ENCODE measurements around the gene GTF2IRD1.

The GTF2IRD1 gene

DNA sequence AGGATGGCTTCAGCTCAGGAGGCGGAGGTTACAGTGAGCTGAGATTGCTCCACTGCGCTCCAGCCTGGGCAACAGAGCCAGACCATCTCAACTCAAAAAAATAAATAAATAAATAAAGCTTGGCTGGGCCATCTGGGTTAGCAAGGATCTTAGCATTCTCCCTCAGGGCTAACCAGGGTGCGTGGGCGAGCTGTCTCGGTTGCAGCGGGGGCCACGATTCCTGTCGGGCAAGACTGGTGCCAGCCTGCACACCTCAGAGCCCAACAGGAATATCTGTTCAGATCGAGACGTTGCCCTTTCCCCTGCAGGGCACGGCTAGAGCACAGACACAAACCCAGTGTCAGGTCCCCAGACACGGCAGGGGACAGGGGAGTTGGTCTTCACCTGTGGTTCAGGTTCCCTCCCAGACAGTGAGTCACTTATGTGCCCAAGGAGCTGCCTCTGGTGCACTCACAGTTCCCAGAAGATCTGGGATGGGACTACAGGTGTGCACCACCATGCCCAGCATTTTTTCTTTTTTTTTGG is 128.3 kb downstream of the GTF2IRD1 start:
- Histone ChIP-seq H2AFZ (ENCODE audit: low read length, unreplicated experiment) (no peak overlapping the region), H3K27me3 (ENCODE audit: insufficient read depth, low read length) (no peaks in the 10 kb centered on the region), H3K27ac (ENCODE audit: low read depth, low read length) (no peak overlapping the region), H3K4me3 (ENCODE audit: low read depth, low read length) (no peak overlapping the region), H3K79me2 (ENCODE audit: control insufficient read depth, insufficient read depth, low read length, unreplicated experiment) (no peaks in the 10 kb centered on the region), H3K36me3 (ENCODE audit: insufficient read depth, low read length) (no peaks in the 10 kb centered on the region), H3K4me1 (ENCODE audit: control insufficient read depth, insufficient read depth, low read length, unreplicated experiment) (peaks cover 18% of the 10 kb centered on the region)

DNA sequence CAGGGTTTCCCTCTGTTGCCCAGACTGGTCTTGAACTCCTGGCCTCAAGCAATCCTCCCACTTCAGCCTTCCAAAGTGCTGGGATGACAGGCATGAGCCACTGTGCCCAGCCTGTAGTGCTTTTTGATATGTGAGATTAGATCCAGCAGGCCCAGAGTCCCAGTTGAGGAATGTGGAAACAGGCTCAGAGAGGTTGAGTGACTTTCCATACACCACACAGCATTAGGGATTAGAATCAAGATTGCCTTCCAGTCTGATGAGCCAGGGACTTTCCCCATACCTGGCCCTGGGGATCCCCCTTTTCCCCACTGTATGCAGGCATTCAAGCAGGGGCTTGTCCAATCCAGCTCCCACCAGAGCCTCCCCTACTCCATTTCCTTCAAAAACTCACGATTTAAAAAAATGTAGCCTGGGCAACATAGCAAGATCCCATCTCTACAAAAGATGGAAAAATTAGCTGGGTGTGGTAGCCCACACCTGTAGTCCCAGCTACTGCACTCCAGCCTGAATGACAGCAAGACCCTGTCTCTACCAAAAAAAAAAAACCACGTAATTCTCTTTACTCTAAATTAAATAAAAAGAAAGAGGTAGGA is 128.8 kb downstream of the GTF2IRD1 start:
- no peak overlapping the region for H3K4me3 ChIP-seq (ENCODE audit: low read depth, low read length)
- no peaks in the 10 kb centered on the region for H3K36me3 ChIP-seq (ENCODE audit: insufficient read depth, low read length)

DNA sequence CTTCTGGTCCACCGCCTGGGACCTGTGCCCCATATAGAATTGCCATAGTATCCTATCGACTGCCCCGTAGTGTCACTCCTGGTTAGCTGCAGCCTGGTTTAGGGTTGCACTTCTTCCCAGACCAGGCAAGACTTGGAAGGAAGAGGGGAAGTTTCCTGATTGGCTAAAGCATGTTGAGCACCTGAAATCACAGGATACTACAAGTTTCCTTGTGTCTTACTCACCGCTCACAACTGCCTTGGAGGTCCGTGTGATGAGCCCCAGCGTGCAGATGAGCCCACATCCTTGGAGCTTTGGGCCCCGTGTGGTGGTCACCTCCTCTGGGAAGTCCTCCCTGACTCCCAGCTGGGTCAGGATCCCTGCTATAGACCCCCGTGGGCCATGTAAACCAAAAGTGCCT is 129.9 kb downstream of the GTF2IRD1 start:
- no peaks in the 10 kb centered on the region for H3K27me3 ChIP-seq (ENCODE audit: insufficient read depth, low read length)
- H3K27ac ChIP-seq (ENCODE audit: low read depth, low read length), result no peak overlapping the region
- no peak overlapping the region for H3K4me3 ChIP-seq (ENCODE audit: low read depth, low read length)
- peaks cover 26% of the 10 kb centered on the region for H3K4me1 ChIP-seq (ENCODE audit: control insufficient read depth, insufficient read depth, low read length, unreplicated experiment)
- no peaks in the 10 kb centered on the region for H3K79me2 ChIP-seq (ENCODE audit: control insufficient read depth, insufficient read depth, low read length, unreplicated experiment)
- no peak overlapping the region for H2AFZ ChIP-seq (ENCODE audit: low read length, unreplicated experiment)
- H3K36me3 ChIP-seq (ENCODE audit: insufficient read depth, low read length), result no peaks in the 10 kb centered on the region

More for the DNA sequence above, 128.8 kb downstream of the GTF2IRD1 start:
- no peak overlapping the region for H2AFZ ChIP-seq (ENCODE audit: low read length, unreplicated experiment)
- no peaks in the 10 kb centered on the region for H3K79me2 ChIP-seq (ENCODE audit: control insufficient read depth, insufficient read depth, low read length, unreplicated experiment)
- no peak overlapping the region for H3K27ac ChIP-seq (ENCODE audit: low read depth, low read length)
- no peaks in the 10 kb centered on the region for H3K27me3 ChIP-seq (ENCODE audit: insufficient read depth, low read length)
- H3K4me1 ChIP-seq (ENCODE audit: control insufficient read depth, insufficient read depth, low read length, unreplicated experiment), result peaks cover 22% of the 10 kb centered on the region

DNA sequence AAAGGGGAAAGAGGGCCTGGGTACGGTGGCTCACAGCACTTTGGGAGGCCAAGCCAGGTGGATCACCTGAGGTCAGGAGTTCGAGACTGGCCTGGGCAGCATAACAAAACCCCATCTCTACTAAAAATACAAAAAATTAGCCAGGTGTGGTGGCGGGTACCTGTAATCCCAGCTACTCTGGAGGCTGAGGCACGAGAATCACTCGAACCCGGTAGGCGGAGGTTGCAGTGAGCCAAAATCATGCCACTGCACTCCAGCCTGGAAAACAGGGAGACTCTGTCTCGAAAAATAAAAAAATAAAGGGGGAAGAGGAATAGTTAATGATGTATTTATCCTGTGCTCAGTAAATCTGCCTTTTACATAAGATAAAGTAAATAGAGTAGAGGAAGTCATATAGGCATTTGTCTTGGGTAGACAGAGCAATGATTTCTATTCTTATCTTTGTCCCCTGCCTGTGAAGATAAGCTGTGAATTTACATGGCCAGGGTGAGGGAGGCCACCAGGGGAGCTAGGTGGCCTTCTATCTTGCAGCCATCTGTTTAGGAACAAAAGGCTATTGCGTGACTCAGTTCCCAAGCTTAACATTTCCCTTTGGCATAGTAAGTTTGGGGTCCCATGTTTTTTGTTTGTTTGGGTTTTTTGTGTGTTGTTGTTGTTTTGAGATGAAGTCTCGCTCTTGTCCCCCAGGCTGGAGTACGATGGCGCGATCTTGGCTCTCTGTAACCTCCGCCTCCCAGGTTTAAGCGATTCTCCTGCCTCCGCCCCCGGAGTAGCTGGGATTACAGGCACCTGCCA is 130.7 kb downstream of the GTF2IRD1 start:
- H2AFZ ChIP-seq (ENCODE audit: low read length, unreplicated experiment), result no peak overlapping the region
- peaks cover 26% of the 10 kb centered on the region for H3K4me1 ChIP-seq (ENCODE audit: control insufficient read depth, insufficient read depth, low read length, unreplicated experiment)
- H3K27me3 ChIP-seq (ENCODE audit: insufficient read depth, low read length), result no peaks in the 10 kb centered on the region
- H3K27ac ChIP-seq (ENCODE audit: low read depth, low read length), result no peak overlapping the region
- H3K4me3 ChIP-seq (ENCODE audit: low read depth, low read length), result no peak overlapping the region
- H3K36me3 ChIP-seq (ENCODE audit: insufficient read depth, low read length), result no peaks in the 10 kb centered on the region
- no peaks in the 10 kb centered on the region for H3K79me2 ChIP-seq (ENCODE audit: control insufficient read depth, insufficient read depth, low read length, unreplicated experiment)

DNA sequence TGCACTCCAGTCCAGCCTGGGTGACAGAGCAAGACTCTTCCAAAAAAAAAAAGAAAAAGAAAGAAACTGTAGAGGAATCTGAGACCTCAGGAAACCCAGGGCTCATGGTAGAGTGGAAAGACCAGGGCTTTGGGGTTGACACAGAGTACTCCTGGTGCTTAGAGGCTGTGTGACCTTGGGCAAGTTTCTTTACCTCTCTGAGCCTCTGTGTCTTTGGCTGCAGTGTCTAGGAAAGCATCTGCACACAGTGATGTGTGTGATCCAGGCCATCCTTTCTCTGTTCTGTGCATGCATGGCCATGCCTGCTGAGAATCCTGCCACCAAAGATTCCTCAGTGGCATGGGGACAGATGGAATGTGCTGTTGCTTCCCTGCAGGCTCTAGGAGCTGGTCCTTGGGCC is 132.1 kb downstream of the GTF2IRD1 start:
- no peak overlapping the region for H3K4me3 ChIP-seq (ENCODE audit: low read depth, low read length)
- H3K27me3 ChIP-seq (ENCODE audit: insufficient read depth, low read length), result no peaks in the 10 kb centered on the region
- peaks cover 13% of the 10 kb centered on the region for H3K4me1 ChIP-seq (ENCODE audit: control insufficient read depth, insufficient read depth, low read length, unreplicated experiment)
- H3K79me2 ChIP-seq (ENCODE audit: control insufficient read depth, insufficient read depth, low read length, unreplicated experiment), result no peaks in the 10 kb centered on the region
- no peaks in the 10 kb centered on the region for H3K36me3 ChIP-seq (ENCODE audit: insufficient read depth, low read length)
- no peak overlapping the region for H3K27ac ChIP-seq (ENCODE audit: low read depth, low read length)
- H2AFZ ChIP-seq (ENCODE audit: low read length, unreplicated experiment), result no peak overlapping the region

DNA sequence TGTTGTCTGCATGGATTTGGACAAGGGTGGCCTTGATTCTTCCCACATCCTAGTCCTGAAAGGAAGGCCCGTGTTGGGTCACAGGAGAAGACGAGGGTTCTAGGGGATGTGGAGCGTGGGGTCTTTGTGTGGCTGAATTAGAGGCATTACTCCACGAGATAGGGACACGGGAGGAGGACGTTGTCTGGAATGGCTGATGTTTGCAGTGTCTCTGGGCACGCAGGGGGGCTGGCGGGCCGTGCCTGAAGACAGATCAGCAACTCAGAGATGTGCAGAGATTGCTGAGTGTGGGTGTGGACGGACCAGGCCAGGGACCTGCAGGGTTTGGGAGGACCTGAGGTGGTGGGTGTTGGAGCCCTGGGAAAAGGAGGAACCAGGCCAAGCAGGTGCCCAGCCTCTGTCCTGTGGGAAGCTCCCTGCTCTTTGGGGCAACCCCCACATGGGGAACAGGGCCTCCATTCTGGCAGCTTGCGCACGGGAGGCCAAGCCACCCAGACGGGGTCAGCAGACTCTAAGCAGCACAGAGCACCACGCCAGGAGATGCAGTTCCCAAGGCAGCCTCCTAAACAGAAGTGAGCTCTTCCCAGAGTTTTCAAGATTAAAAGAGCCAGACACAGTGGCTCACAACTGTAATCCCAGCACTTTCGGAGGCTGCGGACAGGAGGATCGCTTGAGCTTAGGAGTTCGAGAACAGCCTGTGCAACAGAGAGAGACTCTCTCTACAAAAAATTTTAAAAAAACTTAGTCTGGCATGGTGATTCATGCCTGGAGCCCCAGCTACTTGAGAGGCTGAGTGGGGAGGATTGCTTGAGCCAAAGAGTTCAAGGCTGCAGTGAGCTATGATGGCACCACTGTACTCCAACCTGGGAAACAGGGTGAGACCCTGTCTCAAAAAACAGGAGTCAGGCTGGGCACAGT is 132.8 kb downstream of the GTF2IRD1 start:
- Histone ChIP-seq H3K79me2 (ENCODE audit: control insufficient read depth, insufficient read depth, low read length, unreplicated experiment) (no peaks in the 10 kb centered on the region), H3K4me3 (ENCODE audit: low read depth, low read length) (no peak overlapping the region), H3K27ac (ENCODE audit: low read depth, low read length) (peak overlapping the region; percentile 49), H2AFZ (ENCODE audit: low read length, unreplicated experiment) (no peak overlapping the region), H3K4me1 (ENCODE audit: control insufficient read depth, insufficient read depth, low read length, unreplicated experiment) (peaks cover 13% of the 10 kb centered on the region), H3K27me3 (ENCODE audit: insufficient read depth, low read length) (no peaks in the 10 kb centered on the region), H3K36me3 (ENCODE audit: insufficient read depth, low read length) (no peaks in the 10 kb centered on the region)

DNA sequence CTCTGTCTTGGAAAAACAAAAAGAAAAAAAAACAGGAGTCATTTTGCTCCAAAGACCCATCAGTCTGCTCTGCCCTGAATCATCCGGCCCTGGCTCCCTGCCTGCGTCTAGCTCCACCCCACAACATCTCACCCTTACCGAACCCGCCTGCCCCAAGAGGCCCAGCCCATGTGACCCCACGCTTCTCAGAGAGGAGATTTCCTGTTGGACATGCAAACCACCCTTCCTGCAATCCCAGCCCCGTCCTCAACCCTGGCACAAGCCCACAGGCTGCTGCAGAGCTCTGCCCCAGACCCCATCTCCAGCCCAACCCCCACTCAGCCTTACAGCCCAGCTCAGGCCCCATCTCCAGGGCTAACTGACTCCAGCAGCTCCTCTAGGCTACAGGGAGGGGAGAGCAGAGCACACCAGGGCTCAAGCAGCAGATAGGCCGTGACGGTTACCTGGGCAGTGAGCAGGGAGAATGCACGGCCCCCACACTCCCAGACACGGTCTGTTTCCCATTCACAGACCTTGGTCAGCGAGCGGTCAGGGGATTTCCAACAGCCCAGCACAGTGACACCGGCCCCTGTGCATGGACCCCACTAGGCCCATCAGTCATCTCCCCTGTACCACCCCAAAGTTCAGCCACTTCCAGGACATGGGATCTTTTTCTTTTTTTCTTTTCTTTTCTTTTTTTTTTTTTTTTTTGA is 133.9 kb downstream of the GTF2IRD1 start:
- peak overlapping the region; percentile 38; the same call in 1 of the 2 replicates for H3K4me3 ChIP-seq (ENCODE audit: low read depth, low read length)
- no peak overlapping the region for H2AFZ ChIP-seq (ENCODE audit: low read length, unreplicated experiment)
- H3K4me1 ChIP-seq (ENCODE audit: control insufficient read depth, insufficient read depth, low read length, unreplicated experiment), result peaks cover 13% of the 10 kb centered on the region
- H3K27me3 ChIP-seq (ENCODE audit: insufficient read depth, low read length), result no peaks in the 10 kb centered on the region
- peak overlapping the region; percentile 62 for H3K27ac ChIP-seq (ENCODE audit: low read depth, low read length)
- H3K36me3 ChIP-seq (ENCODE audit: insufficient read depth, low read length), result no peaks in the 10 kb centered on the region
- no peaks in the 10 kb centered on the region for H3K79me2 ChIP-seq (ENCODE audit: control insufficient read depth, insufficient read depth, low read length, unreplicated experiment)

DNA sequence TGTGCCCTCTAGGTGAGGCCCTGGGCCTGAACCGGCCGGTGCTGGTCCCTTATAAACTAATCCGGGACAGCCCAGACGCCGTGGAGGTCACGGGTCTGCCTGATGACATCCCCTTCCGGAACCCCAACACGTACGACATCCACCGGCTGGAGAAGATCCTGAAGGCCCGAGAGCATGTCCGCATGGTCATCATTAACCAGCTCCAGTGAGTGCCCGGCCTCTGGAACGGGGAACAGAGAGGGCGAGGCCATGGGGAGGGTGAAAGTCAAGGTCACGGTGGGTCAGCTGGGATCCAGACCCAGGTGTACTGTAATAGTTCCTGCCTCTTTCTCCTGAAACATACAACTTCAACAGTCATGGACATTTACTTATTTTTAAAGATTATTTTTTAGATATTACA is 137.1 kb downstream of the GTF2IRD1 start:
- Histone ChIP-seq H3K36me3 (ENCODE audit: insufficient read depth, low read length) (no peaks in the 10 kb centered on the region), H3K4me3 (ENCODE audit: low read depth, low read length) (no peak overlapping the region), H2AFZ (ENCODE audit: low read length, unreplicated experiment) (no peak overlapping the region), H3K27me3 (ENCODE audit: insufficient read depth, low read length) (no peaks in the 10 kb centered on the region), H3K4me1 (ENCODE audit: control insufficient read depth, insufficient read depth, low read length, unreplicated experiment) (peaks cover 13% of the 10 kb centered on the region), H3K79me2 (ENCODE audit: control insufficient read depth, insufficient read depth, low read length, unreplicated experiment) (no peaks in the 10 kb centered on the region), H3K27ac (ENCODE audit: low read depth, low read length) (no peak overlapping the region)

DNA sequence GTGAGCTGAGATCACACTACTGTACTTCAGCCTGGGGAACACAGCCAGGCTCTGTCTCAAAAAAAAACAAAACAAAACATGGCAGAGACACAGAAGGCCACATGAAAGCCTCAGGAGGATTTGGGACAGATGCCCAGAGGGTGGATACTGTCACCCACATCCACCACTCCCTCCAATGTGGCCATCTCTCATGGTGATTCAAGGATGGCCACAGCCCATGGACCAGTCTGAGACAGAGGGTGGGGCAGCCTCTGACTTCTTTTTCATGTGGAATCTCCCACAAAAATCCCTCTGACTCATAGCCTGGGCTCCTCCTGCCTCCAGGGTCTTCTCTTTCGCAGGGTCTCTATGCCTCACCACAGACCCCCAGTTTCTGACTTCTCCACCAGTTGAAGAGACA is 144.9 kb downstream of the GTF2IRD1 start:
- H3K27me3 ChIP-seq (ENCODE audit: insufficient read depth, low read length), result no peaks in the 10 kb centered on the region
- no peak overlapping the region for H3K4me3 ChIP-seq (ENCODE audit: low read depth, low read length)
- no peaks in the 10 kb centered on the region for H3K36me3 ChIP-seq (ENCODE audit: insufficient read depth, low read length)
- no peaks in the 10 kb centered on the region for H3K79me2 ChIP-seq (ENCODE audit: control insufficient read depth, insufficient read depth, low read length, unreplicated experiment)
- no peak overlapping the region for H2AFZ ChIP-seq (ENCODE audit: low read length, unreplicated experiment)
- no peaks in the 10 kb centered on the region for H3K4me1 ChIP-seq (ENCODE audit: control insufficient read depth, insufficient read depth, low read length, unreplicated experiment)
- no peak overlapping the region for H3K27ac ChIP-seq (ENCODE audit: low read depth, low read length)

DNA sequence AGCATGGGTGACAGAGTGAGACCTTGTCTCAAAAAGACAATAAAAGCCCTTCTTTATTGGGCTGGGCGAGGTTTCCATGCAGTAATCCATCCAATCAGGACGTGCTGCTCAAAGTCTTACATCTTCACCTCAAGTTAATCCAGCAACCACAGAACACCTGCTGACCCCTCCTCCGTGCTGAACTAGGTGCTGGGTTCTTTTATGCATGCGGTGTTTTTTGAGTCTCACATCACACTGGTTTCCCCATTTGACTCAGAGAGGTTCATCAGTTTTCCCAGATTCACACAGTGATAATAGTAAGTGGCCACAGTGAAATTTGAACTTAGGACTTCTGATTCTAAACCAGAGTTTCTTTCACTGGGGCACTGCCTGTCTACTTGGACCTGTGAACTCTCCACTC is 145.5 kb downstream of the GTF2IRD1 start:
- H3K36me3 ChIP-seq (ENCODE audit: insufficient read depth, low read length), result no peaks in the 10 kb centered on the region
- no peaks in the 10 kb centered on the region for H3K27me3 ChIP-seq (ENCODE audit: insufficient read depth, low read length)

More for the DNA sequence above, 145.5 kb downstream of the GTF2IRD1 start:
- H2AFZ ChIP-seq (ENCODE audit: low read length, unreplicated experiment), result no peak overlapping the region
- no peaks in the 10 kb centered on the region for H3K4me1 ChIP-seq (ENCODE audit: control insufficient read depth, insufficient read depth, low read length, unreplicated experiment)
- H3K27ac ChIP-seq (ENCODE audit: low read depth, low read length), result no peak overlapping the region
- H3K79me2 ChIP-seq (ENCODE audit: control insufficient read depth, insufficient read depth, low read length, unreplicated experiment), result no peaks in the 10 kb centered on the region
- no peak overlapping the region for H3K4me3 ChIP-seq (ENCODE audit: low read depth, low read length)

Measured in ACC112 (cell line).